ENCODE data around the gene RBMX2.
"Not testable (repeated sequence)": the region's sequence is repeated elsewhere in the genome, so short reads cannot be mapped to it uniquely, and the experiment has no call there.

RBMX2 gene

GRCh38 chrX:130418740-130419139 is 17.0 kb downstream of the RBMX2 start:
- Histone ChIP-seq H3K27me3 (ENCODE audit: insufficient read depth, poor library complexity, severe bottlenecking) (no peaks in the 10 kb centered on the region), H3K27ac (ENCODE audit: poor library complexity, severe bottlenecking) (no peak overlapping the region), H3K4me3 (ENCODE audit: severe bottlenecking) (no peak overlapping the region), H3K4me1 (ENCODE audit: insufficient read depth, poor library complexity, severe bottlenecking) (no peaks in the 10 kb centered on the region), H3K36me3 (ENCODE audit: low read depth) (no peaks in the 10 kb centered on the region), H3K9me3 (ENCODE audit: severe bottlenecking) (no peaks in the 10 kb centered on the region)
- no peak for ATAC-seq (ENCODE audit: low read depth)
- no peak for TF ChIP-seq CTCF (IDR thresholded peaks at IDR 0.05; ENCODE audit: poor library complexity, severe bottlenecking)
- no peak for DNase-seq (ENCODE audit: low spot score)

- Histone ChIP-seq H3K36me3 (ENCODE audit: low read depth) (no peaks in the 10 kb centered on the region), H3K4me3 (ENCODE audit: severe bottlenecking) (no peak overlapping the region), H3K27ac (ENCODE audit: poor library complexity, severe bottlenecking) (no peak overlapping the region), H3K4me1 (ENCODE audit: insufficient read depth, poor library complexity, severe bottlenecking) (no peaks in the 10 kb centered on the region), H3K9me3 (ENCODE audit: severe bottlenecking) (no peaks in the 10 kb centered on the region), H3K27me3 (ENCODE audit: insufficient read depth, poor library complexity, severe bottlenecking) (no peaks in the 10 kb centered on the region)
- DNase-seq (ENCODE audit: low spot score), result no peak
- no peak for TF ChIP-seq CTCF (IDR thresholded peaks at IDR 0.05; ENCODE audit: poor library complexity, severe bottlenecking)
- ATAC-seq (ENCODE audit: low read depth), result no peak
These were observed 17.5 kb downstream of the RBMX2 start for GRCh38 chrX:130419263-130419662.

- Histone ChIP-seq H3K4me1 (ENCODE audit: insufficient read depth, poor library complexity, severe bottlenecking) (no peaks in the 10 kb centered on the region), H3K27ac (ENCODE audit: poor library complexity, severe bottlenecking) (no peak overlapping the region), H3K9me3 (ENCODE audit: severe bottlenecking) (no peaks in the 10 kb centered on the region), H3K27me3 (ENCODE audit: insufficient read depth, poor library complexity, severe bottlenecking) (no peaks in the 10 kb centered on the region), H3K36me3 (ENCODE audit: low read depth) (no peaks in the 10 kb centered on the region), H3K4me3 (ENCODE audit: severe bottlenecking) (no peak overlapping the region)
- DNase-seq (ENCODE audit: low spot score) (no peak), ATAC-seq (ENCODE audit: low read depth) (no peak)
- no peak for TF ChIP-seq CTCF (IDR thresholded peaks at IDR 0.05; ENCODE audit: poor library complexity, severe bottlenecking)
These were observed 24.7 kb downstream of the RBMX2 start for GRCh38 chrX:130426531-130426930.

GRCh38 chrX:130429236-130429635 is 27.4 kb downstream of the RBMX2 start:
- H3K27ac ChIP-seq (ENCODE audit: poor library complexity, severe bottlenecking); H3K36me3 ChIP-seq (ENCODE audit: low read depth); ATAC-seq (ENCODE audit: low read depth): not testable (repeated sequence)

GRCh38 chrX:130435937-130436336 is 34.1 kb downstream of the RBMX2 start:
- no peak overlapping the region for H3K4me3 ChIP-seq (ENCODE audit: severe bottlenecking)
- no peak overlapping the region for H3K27ac ChIP-seq (ENCODE audit: poor library complexity, severe bottlenecking)
- no peaks in the 10 kb centered on the region for H3K36me3 ChIP-seq (ENCODE audit: low read depth)
- H3K27me3 ChIP-seq (ENCODE audit: insufficient read depth, poor library complexity, severe bottlenecking), result no peaks in the 10 kb centered on the region
- TF ChIP-seq CTCF (IDR thresholded peaks at IDR 0.05; ENCODE audit: poor library complexity, severe bottlenecking), result no peak
- DNase-seq (ENCODE audit: low spot score) (no peak), ATAC-seq (ENCODE audit: low read depth) (no peak)
- no peaks in the 10 kb centered on the region for H3K4me1 ChIP-seq (ENCODE audit: insufficient read depth, poor library complexity, severe bottlenecking)
- no peaks in the 10 kb centered on the region for H3K9me3 ChIP-seq (ENCODE audit: severe bottlenecking)

More at GRCh38 chrX:130429236-130429635, 27.4 kb downstream of the RBMX2 start:
- not testable (repeated sequence) for H3K4me1 ChIP-seq (ENCODE audit: insufficient read depth, poor library complexity, severe bottlenecking); DNase-seq (ENCODE audit: low spot score); H3K4me3 ChIP-seq (ENCODE audit: severe bottlenecking); H3K27me3 ChIP-seq (ENCODE audit: insufficient read depth, poor library complexity, severe bottlenecking); H3K9me3 ChIP-seq (ENCODE audit: severe bottlenecking)

GRCh38 chrX:130437996-130438395 is 36.2 kb downstream of the RBMX2 start:
- H3K4me1 ChIP-seq (ENCODE audit: insufficient read depth, poor library complexity, severe bottlenecking); ATAC-seq (ENCODE audit: low read depth); H3K9me3 ChIP-seq (ENCODE audit: severe bottlenecking); H3K4me3 ChIP-seq (ENCODE audit: severe bottlenecking); H3K27ac ChIP-seq (ENCODE audit: poor library complexity, severe bottlenecking); H3K36me3 ChIP-seq (ENCODE audit: low read depth); DNase-seq (ENCODE audit: low spot score); H3K27me3 ChIP-seq (ENCODE audit: insufficient read depth, poor library complexity, severe bottlenecking): not testable (repeated sequence)

Data from RWPE2 (cell line).